ENCODE measurements around the gene PTPRD.

GRCh38 chr9:8780386-8780785, 1832.4 kb downstream of the PTPRD start:
- TF ChIP-seq, protein P1, sequence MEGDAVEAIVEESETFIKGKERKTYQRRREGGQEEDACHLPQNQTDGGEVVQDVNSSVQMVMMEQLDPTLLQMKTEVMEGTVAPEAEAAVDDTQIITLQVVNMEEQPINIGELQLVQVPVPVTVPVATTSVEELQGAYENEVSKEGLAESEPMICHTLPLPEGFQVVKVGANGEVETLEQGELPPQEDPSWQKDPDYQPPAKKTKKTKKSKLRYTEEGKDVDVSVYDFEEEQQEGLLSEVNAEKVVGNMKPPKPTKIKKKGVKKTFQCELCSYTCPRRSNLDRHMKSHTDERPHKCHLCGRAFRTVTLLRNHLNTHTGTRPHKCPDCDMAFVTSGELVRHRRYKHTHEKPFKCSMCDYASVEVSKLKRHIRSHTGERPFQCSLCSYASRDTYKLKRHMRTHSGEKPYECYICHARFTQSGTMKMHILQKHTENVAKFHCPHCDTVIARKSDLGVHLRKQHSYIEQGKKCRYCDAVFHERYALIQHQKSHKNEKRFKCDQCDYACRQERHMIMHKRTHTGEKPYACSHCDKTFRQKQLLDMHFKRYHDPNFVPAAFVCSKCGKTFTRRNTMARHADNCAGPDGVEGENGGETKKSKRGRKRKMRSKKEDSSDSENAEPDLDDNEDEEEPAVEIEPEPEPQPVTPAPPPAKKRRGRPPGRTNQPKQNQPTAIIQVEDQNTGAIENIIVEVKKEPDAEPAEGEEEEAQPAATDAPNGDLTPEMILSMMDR (IDR thresholded peaks at IDR 0.05; ENCODE audit: insufficient read depth, low read length, poor library complexity, severe bottlenecking), result no peak
- TF ChIP-seq EZH2phosphoT487 (conservative IDR thresholded peaks at IDR 0.05; ENCODE audit: low read length), result no peak
